HG03196 (cell line): ENCODE data around the gene DLX4.

Experiments
- ATAC-seq: cut with Tn5 transposase; IDR thresholded peaks from one replicate; pipeline ENCODE4 v1.9.1; 2021; ENCODE audit not compliant: unreplicated experiment

Gene DLX4

DNA sequence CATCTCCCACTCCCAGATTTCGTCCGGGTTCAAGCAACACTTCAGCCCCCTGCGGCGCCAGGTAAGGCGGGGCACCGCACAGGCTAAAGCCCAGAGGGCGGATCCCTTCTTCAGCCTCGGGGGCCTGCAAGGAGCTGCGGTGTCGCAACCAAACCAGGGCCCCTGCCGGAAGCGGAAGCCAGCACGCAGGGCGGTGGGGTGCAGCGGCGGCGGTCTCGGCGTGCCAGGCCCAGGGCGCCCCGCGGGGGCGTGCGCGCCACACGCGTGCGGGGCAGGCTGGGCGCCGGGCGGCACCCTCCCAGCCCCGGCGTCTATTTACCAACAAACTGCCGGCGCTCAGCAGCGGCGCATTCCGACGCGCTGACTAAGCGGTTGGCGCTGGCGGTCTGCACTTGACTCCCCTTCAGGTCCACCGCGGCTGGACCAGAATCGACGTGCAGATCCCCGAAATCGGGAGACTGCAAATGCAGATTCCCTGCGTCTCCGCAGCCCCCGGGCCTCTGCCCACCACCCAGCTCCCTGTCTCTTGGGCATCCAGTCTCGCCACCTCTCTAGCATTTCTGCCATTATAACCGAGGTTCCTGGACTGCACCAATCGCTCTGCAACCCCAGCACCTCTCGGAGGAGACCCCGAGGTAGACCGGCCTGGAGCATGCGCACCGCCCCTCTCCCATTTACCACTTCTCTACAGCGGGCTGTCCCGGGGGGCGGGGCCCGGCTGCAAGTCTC, 421 bp upstream of the DLX4 start:
- no peak for ATAC-seq

DNA sequence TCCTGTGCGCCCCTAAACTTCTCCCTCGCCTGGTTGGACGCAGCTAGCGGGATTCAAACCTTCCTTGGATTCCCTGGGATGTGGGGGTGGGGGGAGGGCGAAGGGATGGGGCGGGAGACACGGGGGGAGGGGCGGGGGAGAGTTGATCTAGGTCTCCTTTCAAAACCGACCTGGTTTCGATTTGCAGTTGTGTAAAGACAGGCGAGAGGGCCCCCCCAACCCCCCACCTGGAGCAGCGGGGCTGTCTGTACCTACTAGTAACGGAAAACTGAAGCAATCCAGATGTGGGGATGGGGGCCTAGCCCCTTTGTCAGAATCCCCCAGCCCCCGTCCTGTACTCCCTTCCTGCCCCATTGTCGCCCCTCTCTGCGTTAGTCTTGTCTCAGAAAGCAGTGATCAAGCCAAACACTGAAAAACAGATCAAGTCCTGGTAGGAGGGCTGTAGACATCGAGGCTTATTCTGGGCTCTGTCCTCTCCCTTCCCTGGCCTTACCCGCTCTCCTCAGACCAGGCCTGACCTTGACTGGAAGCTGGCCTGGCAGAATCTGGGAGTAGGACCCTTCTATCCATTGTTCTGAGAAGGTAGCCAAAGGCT, 902 bp downstream of the DLX4 start:
- no peak for ATAC-seq

DNA sequence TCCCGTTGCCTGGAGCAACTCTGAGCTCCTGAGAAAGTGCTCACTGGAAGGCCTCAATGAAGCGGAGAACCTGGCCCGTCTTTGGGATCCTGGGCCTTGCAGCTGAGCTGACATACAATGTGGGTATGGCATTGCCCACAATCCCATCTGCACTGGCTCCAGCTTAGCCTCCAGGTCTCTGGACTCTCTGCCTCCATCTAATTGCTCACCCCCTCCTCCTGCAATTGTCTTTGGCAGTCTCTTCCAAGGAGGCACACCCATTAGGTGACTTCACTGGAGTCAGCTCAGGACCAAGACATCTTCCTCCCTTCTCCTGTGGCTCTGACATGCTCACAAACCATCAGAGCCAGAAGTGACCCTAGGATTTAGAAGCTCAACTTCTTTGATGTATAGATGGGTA, 1.5 kb downstream of the DLX4 start:
- no peak for ATAC-seq

DNA sequence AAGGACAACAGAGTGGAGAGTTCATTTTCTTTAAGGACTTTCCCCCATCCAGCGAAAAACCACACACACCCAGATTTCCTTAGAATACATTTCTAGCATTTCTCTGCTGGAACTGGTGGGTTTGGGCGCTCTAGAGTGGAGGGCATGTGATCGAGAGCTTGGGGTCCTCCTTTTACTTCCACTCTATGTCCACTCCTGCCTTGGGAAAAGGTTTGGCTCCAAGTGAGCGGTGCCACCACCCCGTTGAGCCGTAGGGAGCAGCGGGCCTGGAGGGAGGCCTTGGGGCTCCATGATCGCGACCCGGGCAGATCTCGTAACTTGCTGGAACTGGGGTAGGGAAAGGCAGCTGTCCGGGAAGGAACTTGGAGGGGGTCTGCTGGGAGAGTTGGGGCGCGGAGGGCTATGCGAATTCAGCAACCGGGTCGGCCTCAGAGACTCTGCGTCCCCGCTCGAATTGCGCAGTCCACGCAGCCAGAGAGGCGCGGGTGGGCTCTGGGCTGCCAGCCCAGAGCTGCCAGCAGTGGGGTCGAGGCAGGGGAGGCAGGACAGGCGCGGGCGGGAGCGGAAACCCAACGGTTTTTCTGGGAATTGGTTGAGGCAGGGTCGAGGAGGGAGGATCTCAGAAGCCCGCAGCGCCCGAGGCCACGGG, 2.3 kb downstream of the DLX4 start:
- ATAC-seq: no peak

DNA sequence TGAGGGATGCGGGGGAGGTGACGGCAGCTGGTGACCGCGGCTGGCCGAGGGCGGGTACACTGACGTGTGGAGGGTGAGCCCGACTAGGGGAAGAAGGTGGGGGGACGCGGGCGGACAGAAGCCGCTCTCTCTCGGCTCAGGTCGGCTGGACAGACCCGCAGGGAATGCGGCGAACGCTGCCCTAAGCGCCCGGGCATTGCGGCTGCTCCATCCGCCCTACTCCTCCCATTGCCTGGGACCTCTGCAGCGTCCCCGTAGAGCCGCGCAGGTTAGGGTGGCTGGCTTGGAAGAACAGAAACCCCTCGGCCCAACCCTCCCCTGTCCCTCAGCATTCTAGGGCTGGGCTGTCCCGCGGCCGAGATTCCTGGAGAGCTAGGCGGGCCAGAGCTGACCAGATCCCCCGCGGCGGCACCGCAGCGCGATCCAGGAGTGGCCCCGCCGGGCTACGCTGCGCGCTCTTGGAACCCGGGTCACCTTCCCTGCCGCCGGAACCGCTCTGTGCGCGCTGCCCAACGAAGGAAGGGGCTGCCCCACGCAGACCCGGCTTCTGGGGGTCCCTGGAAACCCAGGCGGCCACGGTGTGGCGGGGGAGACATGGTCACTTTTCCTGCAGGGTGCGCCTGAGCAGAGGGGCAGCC, 3.0 kb downstream of the DLX4 start:
- no peak for ATAC-seq

DNA sequence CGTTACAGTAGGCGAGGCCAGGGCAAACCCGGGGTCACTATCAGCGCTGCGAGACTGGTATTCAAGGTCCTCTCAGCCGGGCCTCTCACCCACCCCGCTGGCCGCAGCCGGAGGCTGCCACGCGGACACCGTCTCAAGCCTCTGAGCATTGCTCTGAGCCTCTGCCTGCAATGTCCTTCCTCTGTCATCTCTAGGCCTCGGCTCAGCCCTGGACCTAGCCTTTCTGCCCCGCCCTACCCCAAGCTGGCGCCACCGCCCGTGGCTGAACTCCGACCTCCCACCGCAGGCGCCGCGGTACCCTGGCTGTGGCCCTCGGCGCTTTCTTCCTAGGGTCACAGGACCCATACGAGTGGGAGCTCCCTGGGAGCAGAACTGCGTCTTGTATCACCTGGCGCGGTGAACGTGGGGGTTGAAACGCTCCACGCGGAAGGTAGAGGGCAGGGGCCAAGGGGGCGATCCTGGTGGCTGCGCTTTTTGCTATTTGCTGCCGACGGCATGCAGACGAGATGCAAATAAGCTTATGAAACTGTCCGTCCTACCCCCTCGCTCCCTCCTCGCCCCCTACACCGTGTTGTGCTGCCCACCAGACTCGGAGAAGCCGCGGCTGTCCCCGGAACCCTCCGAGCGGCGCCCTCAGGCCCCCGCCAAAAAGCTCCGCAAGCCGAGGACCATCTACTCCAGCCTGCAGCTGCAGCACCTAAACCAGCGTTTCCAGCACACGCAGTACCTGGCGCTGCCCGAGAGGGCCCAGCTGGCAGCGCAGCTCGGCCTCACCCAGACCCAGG, 3.7 kb downstream of the DLX4 start:
- no peak for ATAC-seq

DNA sequence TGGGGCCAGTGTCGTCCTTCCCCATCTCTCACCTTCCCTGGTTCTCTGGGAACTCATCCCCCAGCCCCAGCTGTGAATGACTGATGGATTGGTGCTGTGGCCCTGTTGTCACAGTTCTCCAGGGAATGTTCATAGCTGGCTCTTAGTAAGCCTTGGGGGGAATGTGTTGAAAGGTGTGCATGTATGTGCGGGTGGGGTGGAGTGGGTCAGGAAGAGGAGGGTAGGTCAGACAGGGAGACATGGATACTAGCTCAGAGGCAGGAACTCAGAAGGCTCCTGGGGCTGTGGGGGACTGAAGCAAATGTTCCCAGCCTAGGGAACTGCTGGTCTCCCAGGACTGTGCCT, 4.3 kb downstream of the DLX4 start:
- no peak for ATAC-seq

DNA sequence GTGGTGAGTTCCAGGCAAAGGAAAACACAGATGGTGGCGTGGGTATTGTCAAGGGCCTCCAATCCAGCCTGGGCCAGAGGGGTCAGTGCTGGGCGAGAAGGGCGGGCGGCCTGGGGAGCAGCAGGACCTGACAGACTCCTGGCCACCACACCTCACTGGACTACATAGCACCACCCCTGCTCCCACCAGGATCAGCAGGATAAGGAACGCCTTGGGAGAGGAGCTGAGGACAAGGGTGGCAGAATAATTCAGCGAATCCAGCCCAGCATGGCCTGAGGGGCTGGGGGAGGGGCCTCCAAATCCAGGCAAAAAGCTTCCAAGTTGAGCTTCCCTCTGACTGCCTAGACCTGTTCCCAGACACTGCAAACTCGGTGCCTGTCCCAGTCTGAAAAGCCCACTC, 6.5 kb downstream of the DLX4 start:
- no peak for ATAC-seq

DNA sequence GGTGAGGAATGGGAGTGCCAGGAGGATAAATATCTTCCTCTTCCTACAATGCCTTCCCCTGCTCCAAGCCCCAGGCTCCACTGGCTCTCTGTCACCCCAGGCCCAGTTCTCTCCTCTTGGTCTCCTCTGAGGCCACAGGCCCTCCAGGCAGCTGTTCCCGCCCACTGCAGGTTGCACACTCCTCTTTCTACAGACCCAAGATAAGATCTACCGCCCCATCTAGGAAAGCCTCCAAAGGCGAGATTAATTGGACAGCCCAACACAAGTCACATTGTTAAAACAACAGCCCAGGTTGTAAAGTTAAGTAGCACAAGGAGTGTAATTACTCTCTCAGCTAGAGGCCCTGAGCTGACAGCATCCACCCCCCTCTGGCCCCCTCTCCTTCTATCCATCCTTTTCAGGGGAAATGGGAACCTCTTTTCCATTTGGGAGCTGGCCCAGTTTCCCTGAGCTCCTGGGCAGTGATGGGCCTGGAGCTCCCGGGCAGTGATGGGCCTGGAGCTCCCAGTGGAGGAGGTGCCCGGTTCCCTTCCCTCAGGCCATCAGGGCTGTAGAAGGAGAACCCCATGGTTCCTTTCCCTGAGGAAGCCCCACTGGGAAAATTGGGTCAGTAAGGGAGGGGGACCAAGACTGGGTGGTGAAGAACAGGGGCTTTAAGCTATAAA, 7.3 kb downstream of the DLX4 start:
- ATAC-seq: no peak

DNA sequence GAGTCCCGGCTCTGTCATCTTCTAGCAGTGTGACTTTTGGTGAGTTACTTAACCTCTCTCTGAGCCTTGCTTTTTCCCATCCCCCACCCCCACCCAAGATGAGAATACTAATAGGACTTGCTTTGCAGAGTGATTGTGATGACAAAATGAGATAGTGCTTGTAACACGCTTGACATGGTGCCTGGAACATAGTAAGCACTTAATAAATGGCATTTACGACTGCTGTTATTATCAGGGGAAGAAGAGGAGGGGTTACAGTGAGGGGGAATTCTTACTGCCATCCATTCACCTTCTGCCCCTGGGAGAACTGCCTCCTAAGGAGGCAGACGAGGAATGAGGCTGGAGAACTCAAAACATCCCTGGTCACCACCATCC, 7.8 kb downstream of the DLX4 start:
- no peak for ATAC-seq

DNA sequence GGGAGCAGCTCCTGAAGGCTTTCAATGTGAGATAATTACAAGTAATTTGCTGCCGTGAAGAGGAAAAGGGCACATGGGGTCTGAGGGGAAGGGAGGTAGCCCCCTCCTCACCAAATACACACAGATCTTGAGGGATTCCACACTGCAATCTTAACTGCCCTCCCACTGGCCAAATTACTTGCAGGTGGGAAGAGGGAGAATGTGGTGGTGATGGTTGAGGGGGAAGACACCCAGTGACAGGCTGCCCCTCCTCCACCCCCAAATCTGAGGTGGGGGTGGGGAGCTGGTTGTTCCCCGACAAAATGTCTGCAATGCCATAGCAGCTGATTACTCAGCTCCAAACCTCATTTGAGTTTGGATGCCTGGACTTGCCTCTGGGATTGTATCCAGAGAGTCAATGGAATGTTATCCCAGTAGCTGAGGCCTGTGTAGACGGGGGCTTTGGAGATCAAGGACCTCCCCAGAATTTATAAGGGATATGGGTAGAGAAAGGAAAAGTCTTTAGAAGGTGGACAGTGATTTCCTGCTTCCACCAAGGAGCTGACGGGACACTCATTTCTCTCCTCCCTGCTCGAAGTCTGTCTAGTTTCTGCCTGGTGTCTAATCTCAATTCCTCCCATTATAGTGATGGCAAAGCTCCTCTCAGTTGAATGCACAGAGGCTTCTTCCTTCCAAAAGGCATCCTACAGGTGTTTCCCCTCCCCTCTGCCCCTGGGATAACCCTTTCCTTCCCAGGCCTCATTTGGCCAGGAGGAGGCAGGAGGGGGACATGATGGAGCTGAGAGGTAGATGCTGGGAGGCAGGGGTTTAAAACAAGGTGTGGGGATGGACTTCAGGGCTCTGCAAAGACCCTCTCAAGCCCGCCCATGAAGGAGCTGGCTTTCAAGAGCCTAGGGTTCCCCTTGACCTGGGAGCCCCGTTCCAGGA, 8.7 kb downstream of the DLX4 start:
- no peak for ATAC-seq

DNA sequence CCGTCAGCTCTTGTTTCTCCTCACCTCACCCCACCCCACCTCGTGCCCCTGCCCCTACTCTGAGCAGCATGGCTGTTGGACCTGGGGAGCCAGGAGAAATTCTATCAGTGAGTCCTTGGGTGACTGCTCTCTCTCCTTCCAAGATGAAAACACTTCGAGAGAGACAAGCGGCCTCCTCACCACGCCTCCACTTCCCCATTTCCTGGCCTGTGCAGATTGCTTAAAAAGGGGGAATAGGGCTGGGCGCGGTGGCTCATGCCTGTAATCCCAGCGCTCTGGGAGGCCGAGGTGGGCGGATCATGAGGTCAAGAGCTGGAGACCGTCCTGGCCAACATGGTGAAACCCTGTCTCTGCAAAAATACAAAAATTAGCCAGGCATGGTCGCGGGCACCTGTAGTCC, 9.5 kb downstream of the DLX4 start:
- ATAC-seq: no peak

DNA sequence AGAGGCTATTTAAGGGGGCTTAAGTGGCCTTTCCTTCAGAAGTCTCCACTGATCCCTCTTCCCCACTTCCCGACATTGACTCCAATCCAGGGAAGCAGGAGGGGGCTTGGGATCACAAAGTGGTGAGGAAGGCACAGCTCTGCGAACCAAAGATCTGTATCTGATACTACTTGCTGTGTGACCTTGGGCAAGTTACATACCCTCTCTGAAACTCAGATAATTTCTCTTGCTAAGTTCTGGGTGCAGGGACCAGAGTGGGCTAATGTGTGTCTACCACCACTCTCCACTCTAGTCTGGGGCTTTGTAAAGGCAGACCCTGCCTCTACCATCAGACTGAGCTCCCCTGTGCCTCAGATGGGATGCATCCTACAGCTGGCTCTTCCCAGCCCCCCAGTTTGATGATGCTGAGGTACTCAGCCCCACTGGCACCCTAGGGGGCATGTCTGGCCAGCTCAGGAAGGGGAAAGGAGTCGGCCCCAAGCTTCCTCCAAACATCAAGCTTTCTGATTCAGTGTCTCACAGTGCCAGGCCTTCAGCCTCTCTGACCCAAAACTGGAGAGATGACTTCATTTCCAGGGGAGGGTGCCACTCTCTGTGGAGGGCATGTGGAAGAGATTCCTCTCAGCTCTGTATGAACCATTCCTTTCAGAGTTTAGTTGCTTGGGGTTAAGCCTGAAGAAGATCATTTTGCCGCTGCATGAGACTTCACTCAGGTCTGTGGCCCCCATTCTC, 10.9 kb downstream of the DLX4 start:
- ATAC-seq: no peak

DNA sequence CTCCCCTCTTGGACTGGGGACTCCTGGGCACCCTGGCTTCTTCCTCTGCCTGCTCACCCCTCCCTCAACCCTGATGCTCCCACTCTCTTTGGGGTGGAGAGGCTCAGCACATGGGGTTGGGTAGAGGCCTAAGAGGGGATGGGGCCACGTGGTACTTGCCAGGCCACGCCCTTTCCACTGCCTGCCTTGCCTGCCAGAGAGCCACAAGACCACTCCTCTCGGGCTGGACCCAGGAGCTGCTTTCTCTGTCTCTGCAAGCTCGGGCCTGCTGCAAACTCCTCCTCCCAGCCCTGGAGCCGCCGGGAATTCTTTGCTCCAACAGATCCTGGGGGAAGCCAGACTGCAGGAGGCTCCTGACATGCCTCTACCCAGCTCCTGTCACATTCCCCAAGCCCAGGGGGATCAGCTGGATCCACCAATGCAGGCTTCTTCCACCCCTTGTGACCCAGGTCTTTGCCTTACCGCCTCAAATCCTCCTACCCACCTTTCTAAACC, 11.8 kb downstream of the DLX4 start:
- ATAC-seq: no peak

DNA sequence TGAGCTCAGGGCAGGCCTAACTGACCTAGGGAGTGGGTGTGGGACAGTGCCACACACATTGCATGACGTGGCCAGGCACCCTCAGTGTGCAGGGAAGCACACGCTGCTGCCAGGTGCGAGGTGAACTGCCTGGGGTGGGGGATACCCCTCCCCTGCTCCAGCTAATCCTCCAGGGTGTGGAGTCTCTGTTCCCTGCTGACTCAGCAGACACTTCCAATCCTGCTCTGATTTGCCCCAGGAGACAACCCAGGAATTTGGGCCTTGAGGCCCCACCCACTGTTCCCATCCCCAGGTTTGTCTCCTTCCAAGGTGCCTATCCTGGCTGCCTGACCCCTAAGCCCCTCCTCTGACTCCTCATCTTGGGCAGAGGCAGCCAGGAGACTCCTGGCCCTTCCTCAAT, 15.3 kb downstream of the DLX4 start:
- no peak for ATAC-seq

DNA sequence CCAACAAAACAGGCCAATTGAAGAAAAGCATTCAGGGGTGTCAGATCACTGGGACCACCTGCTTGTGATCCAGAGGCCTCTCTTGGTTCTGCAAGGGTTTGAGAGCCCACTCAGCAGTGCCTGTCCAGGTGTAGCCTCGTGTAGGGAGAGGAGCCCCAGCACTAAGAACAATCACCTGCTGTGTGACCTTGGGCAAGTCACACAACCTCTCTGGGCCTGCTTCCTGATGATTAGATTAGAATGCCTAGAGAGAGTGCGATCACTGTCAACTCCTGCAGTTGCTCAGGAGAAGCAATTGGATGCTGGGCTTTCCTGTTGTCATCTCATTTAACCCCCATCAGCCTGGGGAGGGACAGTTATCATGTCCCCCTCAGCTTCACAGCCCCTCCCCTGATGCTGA, 15.8 kb downstream of the DLX4 start:
- ATAC-seq: no peak

DNA sequence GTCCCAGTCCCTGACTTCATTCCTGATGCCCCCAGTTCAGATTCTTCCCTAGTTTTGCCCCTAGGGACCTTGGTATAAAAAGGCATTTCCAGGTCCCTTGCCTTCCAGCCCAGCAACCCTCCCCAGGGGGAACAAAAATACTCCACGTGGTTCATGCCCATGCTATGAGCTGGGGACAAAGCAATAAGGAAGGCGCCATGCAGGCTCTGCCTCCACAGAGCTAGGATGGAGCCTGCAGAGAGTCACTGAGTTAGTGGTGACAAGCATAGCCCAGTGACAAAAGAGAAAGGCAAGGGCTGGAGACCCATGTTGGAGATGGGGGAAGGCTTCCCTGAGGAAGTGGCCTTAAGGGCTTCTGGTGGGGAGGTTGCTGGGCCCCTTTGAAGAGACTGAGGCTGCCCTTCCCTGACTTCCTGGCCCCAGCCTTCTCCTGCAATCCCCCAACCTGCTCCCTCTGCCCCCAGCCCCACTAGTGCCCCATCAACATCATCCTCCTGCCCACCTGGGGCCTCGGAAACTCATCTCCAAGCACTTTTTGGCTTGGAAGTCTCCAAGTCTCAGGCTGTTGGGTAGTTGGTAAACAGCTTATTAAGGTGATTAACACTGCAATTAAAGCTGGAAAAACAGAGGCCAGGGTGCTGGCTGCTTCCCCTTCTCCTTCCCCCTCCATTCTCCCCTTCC, 16.5 kb downstream of the DLX4 start:
- no peak for ATAC-seq
